MM.1S (cell line): ENCODE measurements around the gene SLC9A1.
A peak's percentile ranks its signal among the peaks of the same experiment; 100 is the strongest.

Source experiments
- CTCF ChIP-seq: fragments of 300-600 bp; sonication (generic); IDR thresholded peaks from 2 replicates; pipeline ENCODE4 v1.5.1; 2016; ENCODE audit warnings: antibody characterized with exemption, low read length, mixed read lengths
- EZH2 ChIP-seq: fragments of 300-600 bp; sonication (generic); optimal IDR thresholded peaks from 2 replicates; pipeline ENCODE3; 2017; ENCODE audit warnings: low read depth, mild to moderate bottlenecking, antibody characterized with exemption, low read length, mixed read lengths
- EZH2phosphoT487 ChIP-seq: fragments of 300-600 bp; sonication (generic); IDR thresholded peaks from 2 replicates; pipeline ENCODE4 v1.6.1; 2018; ENCODE audit warnings: antibody characterized with exemption, low read length

GRCh38 chr1:27097484-27097917, 57.4 kb downstream of the SLC9A1 start:
- peak; percentile 95 for TF ChIP-seq CTCF
- no peak for TF ChIP-seq EZH2
- no peak for TF ChIP-seq EZH2phosphoT487
